Progenitor cell of endocrine pancreas (in vitro differentiated cells): ENCODE data around the gene FLT3LG. TPM values are rescaled to one million over a fixed set of nuclear protein-coding genes. Genes with fewer than 3 reads are reported as not detected.

Experiments used
- DNase-seq: peaks from one replicate; pipeline ENCODE4 v3.0.0; 2021; ENCODE audit warnings: low spot score; ENCODE audit not compliant: unreplicated experiment
- H3K27ac Mint-ChIP-seq: 2 replicates; pipeline ENCODE4 v1.8.0; 2021; ENCODE audit warnings: mild to moderate bottlenecking, moderate library complexity, mixed read lengths
- H3K27me3 Mint-ChIP-seq: 2 replicates; pipeline ENCODE4 v1.8.0; 2021; ENCODE audit warnings: mixed read lengths
- H3K36me3 Mint-ChIP-seq: 2 replicates; pipeline ENCODE4 v1.8.0; 2022; ENCODE audit warnings: mixed read lengths; ENCODE audit not compliant: insufficient read depth
- H3K4me1 Mint-ChIP-seq: 2 replicates; pipeline ENCODE4 v1.8.0; 2021; ENCODE audit warnings: low read depth, mixed read lengths
- H3K4me3 Mint-ChIP-seq: 2 replicates; pipeline ENCODE4 v1.8.0; 2021; ENCODE audit warnings: low read depth, mild to moderate bottlenecking, moderate library complexity, mixed read lengths
- H3K9me3 Mint-ChIP-seq: 2 replicates; pipeline ENCODE4 v1.8.0; 2021; ENCODE audit warnings: low read depth, mixed read lengths
- total RNA-seq: library from RNA; stranded (reverse); gene quantifications from 2 replicates; pipeline ENCODE4 v1.2.1, GENCODE V29; 2021
- TF ChIP-seq, protein P1 (sequence below): fragments of 200-600 bp; sonication (generic); IDR thresholded peaks from one replicate; pipeline ENCODE4 v1.5.0; 2021; ENCODE audit warnings: antibody characterized with exemption, mild to moderate bottlenecking; ENCODE audit not compliant: unreplicated experiment

FLT3LG gene
- total RNA-seq, 1 donor from 2014 or later, result 0.96 TPM

DNA sequence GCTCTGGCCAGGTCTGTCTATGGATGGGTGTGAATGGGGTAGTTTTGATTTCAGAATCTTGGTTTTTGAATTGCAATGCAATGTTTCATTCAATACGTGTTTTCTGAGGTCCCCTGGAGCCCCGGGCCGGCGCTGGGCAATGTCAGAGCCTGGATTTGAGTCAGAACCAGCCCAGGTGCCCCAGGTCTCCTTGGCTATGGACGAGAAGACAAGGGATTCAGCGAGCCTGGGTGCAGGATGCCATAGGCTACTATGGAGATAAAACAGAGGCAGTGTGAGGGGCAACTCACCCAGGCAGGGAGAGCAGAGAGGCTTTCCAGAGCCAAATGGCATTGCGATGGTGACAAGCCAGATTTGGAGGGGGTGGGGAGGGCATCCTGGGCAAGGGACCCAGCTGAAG lies 12.2 kb downstream of the FLT3LG start:
- Mint-ChIP-seq H3K9me3 (no peaks in the 10 kb centered on the region), H3K4me1 (peaks cover 14% of the 10 kb centered on the region), H3K36me3 (peaks cover 16% of the 10 kb centered on the region), H3K27me3 (no peaks in the 10 kb centered on the region), H3K27ac (peak overlapping the region; percentile 69), H3K4me3 (peak overlapping the region; percentile 35)
- DNase-seq, result no peak
- TF ChIP-seq, protein P1, sequence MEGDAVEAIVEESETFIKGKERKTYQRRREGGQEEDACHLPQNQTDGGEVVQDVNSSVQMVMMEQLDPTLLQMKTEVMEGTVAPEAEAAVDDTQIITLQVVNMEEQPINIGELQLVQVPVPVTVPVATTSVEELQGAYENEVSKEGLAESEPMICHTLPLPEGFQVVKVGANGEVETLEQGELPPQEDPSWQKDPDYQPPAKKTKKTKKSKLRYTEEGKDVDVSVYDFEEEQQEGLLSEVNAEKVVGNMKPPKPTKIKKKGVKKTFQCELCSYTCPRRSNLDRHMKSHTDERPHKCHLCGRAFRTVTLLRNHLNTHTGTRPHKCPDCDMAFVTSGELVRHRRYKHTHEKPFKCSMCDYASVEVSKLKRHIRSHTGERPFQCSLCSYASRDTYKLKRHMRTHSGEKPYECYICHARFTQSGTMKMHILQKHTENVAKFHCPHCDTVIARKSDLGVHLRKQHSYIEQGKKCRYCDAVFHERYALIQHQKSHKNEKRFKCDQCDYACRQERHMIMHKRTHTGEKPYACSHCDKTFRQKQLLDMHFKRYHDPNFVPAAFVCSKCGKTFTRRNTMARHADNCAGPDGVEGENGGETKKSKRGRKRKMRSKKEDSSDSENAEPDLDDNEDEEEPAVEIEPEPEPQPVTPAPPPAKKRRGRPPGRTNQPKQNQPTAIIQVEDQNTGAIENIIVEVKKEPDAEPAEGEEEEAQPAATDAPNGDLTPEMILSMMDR, result no peak

DNA sequence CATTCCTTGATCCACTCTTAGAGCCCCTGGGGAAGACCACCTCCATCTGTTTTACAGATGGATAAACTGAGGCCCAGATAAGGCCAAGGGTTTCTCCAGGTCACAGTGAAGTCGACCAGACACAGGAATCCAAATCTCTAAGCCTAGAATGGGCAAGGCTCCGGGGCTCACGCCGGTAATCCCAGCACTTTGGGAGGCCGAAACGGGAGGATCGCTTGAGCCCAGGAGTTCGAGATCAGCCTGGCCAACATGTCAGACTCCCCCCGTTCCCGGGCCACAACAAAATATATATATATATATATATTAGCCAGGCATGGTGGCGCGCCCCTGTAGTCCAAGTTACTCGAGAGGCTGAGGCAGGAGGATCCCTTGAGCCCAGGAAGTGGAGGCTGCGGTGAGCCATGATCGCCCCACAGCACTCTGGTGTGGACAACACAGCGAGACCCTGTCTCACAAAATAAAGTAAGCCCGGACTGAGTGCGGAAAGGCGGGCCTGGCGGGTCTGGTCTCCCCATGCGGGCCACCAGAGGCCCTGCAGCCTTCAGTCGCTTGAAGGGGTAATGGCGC lies 12.8 kb downstream of the FLT3LG start:
- no peak for DNase-seq
- TF ChIP-seq, protein P1, result peak; percentile 34
- Mint-ChIP-seq H3K27ac (peak overlapping the region; percentile 96), H3K9me3 (no peaks in the 10 kb centered on the region), H3K27me3 (no peaks in the 10 kb centered on the region), H3K4me1 (peaks cover 14% of the 10 kb centered on the region), H3K36me3 (peaks cover 18% of the 10 kb centered on the region), H3K4me3 (peak overlapping the region; percentile 97)

DNA sequence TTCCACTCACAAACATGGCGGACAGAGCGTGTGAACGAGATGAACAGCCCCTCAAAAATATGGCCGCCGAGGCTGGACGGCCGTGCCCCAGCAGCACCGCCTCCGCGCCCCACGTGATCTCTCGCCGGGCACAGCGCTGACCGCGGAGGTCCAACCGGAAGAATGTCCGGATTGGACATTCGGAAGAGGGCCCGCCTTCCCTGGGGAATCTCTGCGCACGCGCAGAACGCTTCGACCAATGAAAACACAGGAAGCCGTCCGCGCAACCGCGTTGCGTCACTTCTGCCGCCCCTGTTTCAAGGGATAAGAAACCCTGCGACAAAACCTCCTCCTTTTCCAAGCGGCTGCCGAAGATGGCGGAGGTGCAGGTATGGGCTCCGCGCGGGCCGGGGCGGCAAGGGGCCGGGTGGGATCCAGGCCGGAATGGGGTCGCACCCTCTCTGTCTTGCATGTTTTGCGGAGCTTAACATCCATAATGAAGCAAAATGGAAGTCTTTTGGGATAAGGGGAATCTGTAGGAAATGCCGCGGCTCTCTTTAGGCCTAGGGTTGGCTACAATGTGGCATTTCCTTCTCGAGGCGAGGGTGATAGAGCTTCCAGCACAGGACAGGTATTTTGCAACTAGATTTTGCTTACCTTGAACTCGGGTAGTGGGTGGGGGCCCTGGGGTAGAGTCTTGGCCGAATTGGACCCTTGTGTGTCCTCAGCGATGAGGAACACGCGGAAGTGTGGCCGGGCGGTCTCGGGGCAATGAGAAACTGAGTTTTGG lies 13.4 kb downstream of the FLT3LG start, which contains the start of gene RPL13A:
Gene RPL13A (plus strand): TSS at position 332 of the 769 bp plus-strand sequence. CDS start 22 bp downstream, at position 354.
- H3K27me3 Mint-ChIP-seq, result no peaks in the 10 kb centered on the region
- peak within 1 kb of the TSS; percentile 96 for H3K27ac Mint-ChIP-seq
- H3K9me3 Mint-ChIP-seq, result no peaks in the 10 kb centered on the region
- TF ChIP-seq, protein P1, result no peak
- DNase-seq, result peak; percentile 100
- H3K36me3 Mint-ChIP-seq, result peaks cover 21% of the 10 kb centered on the region
- peaks cover 14% of the 10 kb centered on the region for H3K4me1 Mint-ChIP-seq
- H3K4me3 Mint-ChIP-seq, result peak within 1 kb of the TSS; percentile 97

DNA sequence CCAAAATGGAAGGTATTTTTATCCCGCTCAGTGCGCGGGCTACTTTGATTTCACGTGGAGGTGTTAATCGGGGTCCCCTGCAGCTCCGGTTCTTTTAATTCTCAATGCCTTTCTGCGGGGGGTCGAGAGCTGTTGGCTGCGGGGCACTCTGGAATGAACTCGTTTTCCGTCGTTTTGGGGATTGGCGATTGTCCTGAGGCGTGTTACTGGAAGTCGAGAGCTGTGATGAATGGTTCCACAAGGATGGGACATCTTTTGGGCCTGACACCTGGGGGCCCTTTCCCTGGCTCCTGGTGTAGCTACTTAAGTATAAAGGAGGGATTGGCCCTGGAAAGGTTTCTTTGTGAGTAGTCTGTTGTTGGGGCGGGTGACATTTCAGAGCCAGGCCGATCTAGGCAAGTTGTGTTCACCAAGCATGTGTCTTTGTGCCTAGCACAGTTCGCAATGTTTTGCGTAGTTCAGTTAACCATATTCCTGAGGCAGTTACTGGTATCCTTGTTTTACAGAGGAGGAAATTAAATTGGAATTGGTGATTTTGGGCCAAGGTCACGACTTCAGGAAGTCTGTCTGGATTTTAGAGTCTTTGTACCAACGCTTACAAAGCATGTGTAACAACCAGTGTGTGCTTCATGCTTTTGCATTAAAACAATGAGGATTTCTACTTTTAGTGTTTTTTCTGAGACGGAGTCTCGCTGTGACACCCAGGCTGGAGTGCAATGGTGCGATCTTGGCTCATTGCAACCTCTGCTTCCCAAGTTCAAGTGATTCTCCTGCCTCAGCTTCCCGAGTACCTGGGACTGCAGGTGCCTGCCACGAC lies 14.2 kb downstream of the FLT3LG start:
- peaks cover 28% of the 10 kb centered on the region for H3K36me3 Mint-ChIP-seq
- TF ChIP-seq, protein P1, result no peak
- H3K27me3 Mint-ChIP-seq, result no peaks in the 10 kb centered on the region
- H3K27ac Mint-ChIP-seq, result peak overlapping the region; percentile 96
- no peaks in the 10 kb centered on the region for H3K9me3 Mint-ChIP-seq
- DNase-seq, result no peak
- H3K4me3 Mint-ChIP-seq, result peak overlapping the region; percentile 97
- peaks cover 14% of the 10 kb centered on the region for H3K4me1 Mint-ChIP-seq

DNA sequence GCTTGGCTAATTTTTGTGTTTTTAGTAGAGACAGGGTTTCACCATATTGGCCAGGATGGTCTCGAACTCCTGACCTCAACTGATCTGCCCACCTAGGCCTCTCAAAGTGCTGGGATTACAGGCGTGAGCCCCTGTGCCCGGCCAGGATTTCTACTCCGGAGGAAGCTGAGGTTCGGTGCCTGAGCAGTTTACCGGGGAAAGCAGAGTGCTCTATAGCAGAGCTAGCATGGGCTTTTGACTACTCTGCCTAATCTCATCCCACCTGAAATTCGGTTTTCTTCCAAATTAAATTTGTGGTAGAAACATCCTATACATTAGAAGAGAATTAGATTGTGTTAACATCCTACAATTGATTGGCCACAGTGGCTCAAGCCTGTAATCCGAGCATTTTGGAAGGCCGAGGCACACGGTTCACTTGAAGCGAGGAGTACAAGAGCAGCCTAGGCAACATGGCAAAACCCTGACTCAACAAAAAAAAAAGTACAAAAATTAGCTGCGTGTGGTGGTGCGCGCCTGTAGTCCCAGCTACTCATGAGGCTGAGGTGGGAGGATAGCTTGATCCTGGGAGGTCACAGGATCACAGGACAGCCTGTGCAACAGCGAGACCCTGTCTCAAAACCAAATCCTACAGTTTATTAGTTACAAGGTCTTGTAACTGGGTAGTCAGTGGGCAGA lies 15.0 kb downstream of the FLT3LG start:
- no peak for DNase-seq
- H3K4me3 Mint-ChIP-seq, result peak overlapping the region; percentile 97
- H3K9me3 Mint-ChIP-seq, result no peaks in the 10 kb centered on the region
- H3K4me1 Mint-ChIP-seq, result peaks cover 14% of the 10 kb centered on the region
- TF ChIP-seq, protein P1, result no peak
- peaks cover 28% of the 10 kb centered on the region for H3K36me3 Mint-ChIP-seq
- H3K27ac Mint-ChIP-seq, result peak overlapping the region; percentile 96
- no peaks in the 10 kb centered on the region for H3K27me3 Mint-ChIP-seq
